Upper lobe of left lung (tissue), 6 donors: ENCODE results near the gene LYPD1. TPM values are rescaled to one million over a fixed set of nuclear protein-coding genes. Genes with fewer than 3 reads are reported as not detected.

Experiments
- ATAC-seq, 2 donors: fragments of 200-7000 bp; cut with Tn5 transposase; one replicate each; pipeline ENCODE4 v1.9.1; 2022; ENCODE audit warnings: mild to moderate bottlenecking in 2 of 2, moderate library complexity in 2 of 2; ENCODE audit not compliant: low FRiP score in 2 of 2
- DNase-seq, 2 donors: peaks; one replicate each; pipeline ENCODE4 v3.0.0-alpha.2; 2019 to 2020
- H3K27ac ChIP-seq, 4 donors: fragments of 200-600 bp; sonication (generic); one replicate each; pipeline ENCODE4 v1.5.1; 2016 to 2019
- H3K27me3 ChIP-seq, 4 donors: fragments of 200-600 bp; sonication (generic); one replicate each; pipeline ENCODE4 v1.5.1; 2017 to 2019
- H3K36me3 ChIP-seq, 4 donors: fragments of 200-600 bp; sonication (generic); one replicate each; pipeline ENCODE4 v1.5.1; 2016 to 2019
- H3K4me1 ChIP-seq, 4 donors: fragments of 200-600 bp; sonication (generic); one replicate each; pipeline ENCODE4 v1.5.1; 2018 to 2019
- H3K4me3 ChIP-seq, 4 donors: fragments of 200-600 bp; sonication (generic); one replicate each; pipeline ENCODE4 v1.5.1; 2017 to 2019; ENCODE audit warnings: mild to moderate bottlenecking in 2 of 4, moderate library complexity in 1 of 4
- H3K9me3 ChIP-seq, 4 donors: fragments of 200-600 bp; sonication (generic); one replicate each; pipeline ENCODE4 v1.5.1; 2018 to 2019
- EP300 ChIP-seq, 4 donors: sonication (generic); formaldehyde crosslinking; IDR thresholded peaks; one replicate each; pipeline ENCODE4 v1.5.1; 2017; ENCODE audit warnings: antibody characterized with exemption in 4 of 4, control low read depth in 2 of 4
- POLR2A ChIP-seq, 4 donors: fragments of 450-650 bp; IDR thresholded peaks; one replicate each; pipeline ENCODE4 v1.5.1; 2016 to 2017; ENCODE audit warnings: antibody characterized with exemption in 4 of 4, mild to moderate bottlenecking in 2 of 4
- POLR2AphosphoS5 ChIP-seq, 2 donors: sonication (generic); formaldehyde crosslinking; IDR thresholded peaks; one replicate each; pipeline ENCODE4 v1.5.1; 2017; ENCODE audit warnings: antibody characterized with exemption in 2 of 2
- WGBS, 2 donors: methylation state at CpG; one replicate each; pipeline ENCODE4 v1.1.5; 2017 to 2018; 5-methylcytosine and 5-hydroxymethylcytosine counted together
- total RNA-seq, 6 donors: library from RNA; depleted of rRNA in 4 of 6; stranded (reverse); fragments of >200 nt in 4 of 6; gene quantifications; one replicate each; pipeline versions ENCODE4 v1.1.0 to v1.2.1, GENCODE V29; 2016 to 2021
- TF ChIP-seq, protein P1 (sequence below), 6 experiments: fragments of 450-650 bp in 4 of 6; fragments of 200-600 bp in 2 of 6; sonication (generic) in 2 of 6; IDR thresholded peaks; one replicate each; pipeline ENCODE4 v1.5.1; 2016 to 2019; ENCODE audit warnings: antibody characterized with exemption in 6 of 6
- donor health status: DM: no; HTN: no; CAD: no; lungs with moderate emphysema.
- donor health status: DM: no; HTN: yes; CAD: no; lungs with severe emphysema.

LYPD1 gene
- total RNA-seq, 6 donors from 2014 or later: 0.89 to 1.4 (median 1.1) TPM

DNA sequence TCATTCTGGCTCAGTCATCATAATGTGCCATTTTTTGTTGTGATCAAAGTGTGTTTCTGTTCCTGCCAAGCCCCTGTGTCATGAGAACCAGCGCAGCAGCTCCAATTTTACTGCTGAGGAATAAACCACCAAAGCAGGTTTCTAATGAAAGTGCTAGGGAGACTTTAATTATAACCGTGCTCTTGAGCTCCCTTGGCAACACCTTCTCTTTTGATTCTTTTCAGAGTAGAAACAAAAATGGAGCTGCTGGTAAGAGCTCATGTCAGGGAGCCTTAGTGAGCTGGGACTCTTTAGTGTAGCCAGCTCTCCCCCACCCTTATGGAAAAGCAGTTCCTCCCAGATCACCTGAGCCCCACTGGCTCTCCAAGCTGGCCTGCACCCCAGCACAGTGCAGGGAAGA is 74.3 kb downstream of the LYPD1 start:
- Histone ChIP-seq H3K27ac (no peak overlapping the region), H3K27me3 (no peaks in the 10 kb centered on the region), H3K4me1 (no peaks in the 10 kb centered on the region), H3K36me3 (no peaks in the 10 kb centered on the region), H3K4me3 (no peak overlapping the region), H3K9me3 (no peaks in the 10 kb centered on the region)
- ATAC-seq: no peak
- WGBS, 2 donors: 81 to 92% methylated on average over 2 of the region's 2 CpGs
- TF ChIP-seq POLR2AphosphoS5 (IDR thresholded peaks at IDR 0.05): no peak
- TF ChIP-seq, protein P1, sequence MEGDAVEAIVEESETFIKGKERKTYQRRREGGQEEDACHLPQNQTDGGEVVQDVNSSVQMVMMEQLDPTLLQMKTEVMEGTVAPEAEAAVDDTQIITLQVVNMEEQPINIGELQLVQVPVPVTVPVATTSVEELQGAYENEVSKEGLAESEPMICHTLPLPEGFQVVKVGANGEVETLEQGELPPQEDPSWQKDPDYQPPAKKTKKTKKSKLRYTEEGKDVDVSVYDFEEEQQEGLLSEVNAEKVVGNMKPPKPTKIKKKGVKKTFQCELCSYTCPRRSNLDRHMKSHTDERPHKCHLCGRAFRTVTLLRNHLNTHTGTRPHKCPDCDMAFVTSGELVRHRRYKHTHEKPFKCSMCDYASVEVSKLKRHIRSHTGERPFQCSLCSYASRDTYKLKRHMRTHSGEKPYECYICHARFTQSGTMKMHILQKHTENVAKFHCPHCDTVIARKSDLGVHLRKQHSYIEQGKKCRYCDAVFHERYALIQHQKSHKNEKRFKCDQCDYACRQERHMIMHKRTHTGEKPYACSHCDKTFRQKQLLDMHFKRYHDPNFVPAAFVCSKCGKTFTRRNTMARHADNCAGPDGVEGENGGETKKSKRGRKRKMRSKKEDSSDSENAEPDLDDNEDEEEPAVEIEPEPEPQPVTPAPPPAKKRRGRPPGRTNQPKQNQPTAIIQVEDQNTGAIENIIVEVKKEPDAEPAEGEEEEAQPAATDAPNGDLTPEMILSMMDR (IDR thresholded peaks at IDR 0.05): no peak
- no peak for TF ChIP-seq EP300 (IDR thresholded peaks at IDR 0.05)
- TF ChIP-seq POLR2A (IDR thresholded peaks at IDR 0.05): no peak
- no peak for DNase-seq

DNA sequence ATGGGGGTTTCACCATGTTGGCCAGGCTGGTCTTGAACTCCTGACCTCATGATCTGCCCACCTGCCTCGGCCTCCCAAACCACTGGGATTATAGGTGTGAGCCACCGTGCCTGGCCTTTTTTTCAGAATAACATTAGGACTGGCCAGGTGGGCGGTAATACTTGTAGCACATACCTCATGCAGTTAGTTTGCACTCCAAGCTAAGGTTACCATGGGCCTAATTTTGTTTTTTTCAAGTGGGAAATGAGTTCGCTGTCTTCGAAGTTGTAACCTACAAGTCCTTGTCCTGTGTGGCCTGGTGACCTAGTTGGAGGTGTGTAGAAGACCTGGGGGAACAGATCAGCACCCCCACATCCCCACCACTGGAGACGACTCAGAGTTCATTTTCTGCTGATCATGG is 74.8 kb downstream of the LYPD1 start:
- Histone ChIP-seq H3K4me3 (no peak overlapping the region), H3K4me1 (no peaks in the 10 kb centered on the region), H3K9me3 (no peaks in the 10 kb centered on the region), H3K27ac (no peak overlapping the region), H3K27me3 (no peaks in the 10 kb centered on the region), H3K36me3 (no peaks in the 10 kb centered on the region)
- TF ChIP-seq EP300 (IDR thresholded peaks at IDR 0.05): no peak
- no peak for TF ChIP-seq POLR2AphosphoS5 (IDR thresholded peaks at IDR 0.05)
- no peak for TF ChIP-seq POLR2A (IDR thresholded peaks at IDR 0.05)
- TF ChIP-seq, protein P1 (IDR thresholded peaks at IDR 0.05): no peak
- WGBS, 2 donors: 83 to 85% methylated on average over 6 of the region's 6 CpGs
- ATAC-seq (no peak), DNase-seq (no peak)
